Activated CD8-positive, alpha-beta memory T cell treated with anti-CD3 and anti-CD28 coated beads, Interleukin-2, amount 50 U/mL, for 48 hours (primary cell): ENCODE results near the gene DCTN1.

Experiments
- DNase-seq: peaks from one replicate; pipeline ENCODE4 v3.0.0-alpha.2; 2020

Gene DCTN1

DNA sequence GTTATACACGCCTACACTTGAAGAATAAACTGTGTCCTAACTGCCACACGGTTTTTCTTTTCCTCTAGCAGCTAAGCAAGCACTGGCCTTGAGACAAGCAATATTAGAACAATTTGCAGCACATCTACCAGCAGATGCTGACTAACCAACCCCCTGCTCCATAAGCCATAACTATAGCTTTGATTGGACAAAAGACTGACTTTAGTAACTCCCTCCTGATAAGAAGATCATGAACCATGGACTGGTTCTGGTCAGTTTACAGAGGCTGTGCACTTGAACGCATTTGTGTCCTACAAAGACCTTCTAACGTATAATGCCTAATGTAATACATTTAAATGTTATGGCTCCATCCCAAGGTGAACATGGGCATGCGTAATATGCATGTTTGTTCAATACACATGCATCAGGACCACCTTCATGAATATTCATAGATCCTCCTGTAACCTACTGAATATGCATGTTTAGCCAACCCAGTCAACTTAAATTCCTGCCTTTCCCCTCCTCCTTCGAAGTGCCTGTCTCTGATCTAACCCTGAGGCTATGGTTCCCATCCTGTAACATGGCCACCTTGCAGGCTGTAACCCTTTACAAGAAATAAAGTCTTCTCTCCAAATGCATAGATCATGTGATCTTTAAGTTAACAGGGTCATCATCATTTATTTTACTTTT, 63.4 kb downstream of the DCTN1 start:
- no peak for DNase-seq

DNA sequence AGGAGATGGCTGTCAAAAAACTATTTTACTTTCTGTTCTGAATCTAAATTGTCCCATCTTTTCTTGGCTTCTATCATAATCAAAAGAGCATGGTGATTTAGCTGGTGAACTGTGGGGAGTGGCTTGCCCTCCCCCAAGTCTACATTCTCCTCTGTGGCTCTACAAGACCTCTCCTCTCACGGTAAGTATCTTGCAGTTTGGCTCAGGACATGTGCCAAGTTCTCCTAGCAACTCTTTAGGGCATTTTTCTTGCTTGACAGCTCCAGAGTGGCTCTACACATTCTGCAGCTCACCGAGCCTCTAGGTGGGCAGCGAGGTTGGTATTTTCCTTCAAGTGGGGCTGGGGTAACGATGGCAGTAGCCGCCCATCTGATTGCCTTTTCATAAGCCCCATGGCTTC, 66.0 kb downstream of the DCTN1 start:
- DNase-seq: no peak

DNA sequence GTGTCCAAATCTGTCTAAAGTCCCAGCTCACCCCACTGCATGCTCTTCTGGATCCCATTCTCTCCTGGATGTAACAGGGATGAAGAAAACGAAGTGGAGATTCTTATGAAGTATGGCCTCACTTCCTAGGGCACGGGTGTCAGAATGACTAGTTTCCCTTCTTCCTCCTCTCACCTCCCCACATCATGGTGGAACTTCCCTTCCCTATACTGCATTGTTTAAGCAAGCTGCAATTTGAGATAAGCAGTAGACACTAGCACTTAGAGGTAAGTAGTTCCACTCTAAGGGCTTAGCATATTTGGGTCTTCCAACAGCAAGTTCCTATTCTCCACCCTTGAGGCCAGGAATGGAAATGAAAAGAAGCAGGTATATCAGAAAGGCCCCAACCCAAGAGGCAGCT, 66.6 kb downstream of the DCTN1 start:
- DNase-seq: no peak

GRCh38 chr2:74312913-74313312, 67.2 kb downstream of the DCTN1 start:
- DNase-seq: no peak
